Coronary artery (tissue), 2 donors: ENCODE data around the gene TBC1D8B.
A peak's percentile ranks its signal among the peaks of the same experiment; 100 is the strongest.

ENCODE experiments used
- DNase-seq: peaks from one replicate; pipeline ENCODE4 v3.0.0-alpha.2; 2017; ENCODE audit warnings: low spot score
- H3K27ac ChIP-seq, 2 donors: fragments of 200-600 bp; sonication (generic); one replicate each; pipeline ENCODE4 v1.5.1; 2016 to 2019
- H3K4me3 ChIP-seq: fragments of 200-600 bp; sonication (generic); 2 replicates; pipeline ENCODE4 v1.5.1; 2016; ENCODE audit warnings: mild to moderate bottlenecking, moderate library complexity
- TF ChIP-seq, protein P1 (sequence below): fragments of 200-600 bp; sonication (generic); IDR thresholded peaks from one replicate; pipeline ENCODE4 v1.5.1; 2019; ENCODE audit warnings: antibody characterized with exemption

The TBC1D8B gene

DNA sequence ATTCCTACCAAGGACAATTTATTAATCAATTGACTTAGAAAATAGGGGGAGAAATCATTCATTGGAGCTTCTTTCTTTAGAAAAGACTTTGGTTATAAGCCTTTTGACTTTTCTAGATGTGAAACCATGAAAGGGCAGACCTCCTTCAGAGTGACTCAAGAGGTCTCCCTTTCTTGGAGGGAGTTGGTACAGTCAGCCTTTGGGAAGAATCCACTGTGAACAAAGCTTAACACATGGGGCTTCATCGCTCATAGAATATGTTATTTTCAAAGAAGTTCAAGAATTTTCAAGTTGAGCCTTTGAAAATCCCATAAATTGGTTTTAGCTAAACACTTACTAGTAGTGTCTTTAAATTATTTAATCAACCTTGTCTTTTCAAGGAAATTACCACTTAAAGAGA, 72.7 kb downstream of the TBC1D8B start:
- TF ChIP-seq, protein P1, sequence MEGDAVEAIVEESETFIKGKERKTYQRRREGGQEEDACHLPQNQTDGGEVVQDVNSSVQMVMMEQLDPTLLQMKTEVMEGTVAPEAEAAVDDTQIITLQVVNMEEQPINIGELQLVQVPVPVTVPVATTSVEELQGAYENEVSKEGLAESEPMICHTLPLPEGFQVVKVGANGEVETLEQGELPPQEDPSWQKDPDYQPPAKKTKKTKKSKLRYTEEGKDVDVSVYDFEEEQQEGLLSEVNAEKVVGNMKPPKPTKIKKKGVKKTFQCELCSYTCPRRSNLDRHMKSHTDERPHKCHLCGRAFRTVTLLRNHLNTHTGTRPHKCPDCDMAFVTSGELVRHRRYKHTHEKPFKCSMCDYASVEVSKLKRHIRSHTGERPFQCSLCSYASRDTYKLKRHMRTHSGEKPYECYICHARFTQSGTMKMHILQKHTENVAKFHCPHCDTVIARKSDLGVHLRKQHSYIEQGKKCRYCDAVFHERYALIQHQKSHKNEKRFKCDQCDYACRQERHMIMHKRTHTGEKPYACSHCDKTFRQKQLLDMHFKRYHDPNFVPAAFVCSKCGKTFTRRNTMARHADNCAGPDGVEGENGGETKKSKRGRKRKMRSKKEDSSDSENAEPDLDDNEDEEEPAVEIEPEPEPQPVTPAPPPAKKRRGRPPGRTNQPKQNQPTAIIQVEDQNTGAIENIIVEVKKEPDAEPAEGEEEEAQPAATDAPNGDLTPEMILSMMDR, result no peak
- Histone ChIP-seq H3K27ac (no peak overlapping the region), H3K4me3 (no peak overlapping the region)
- no peak for DNase-seq

DNA sequence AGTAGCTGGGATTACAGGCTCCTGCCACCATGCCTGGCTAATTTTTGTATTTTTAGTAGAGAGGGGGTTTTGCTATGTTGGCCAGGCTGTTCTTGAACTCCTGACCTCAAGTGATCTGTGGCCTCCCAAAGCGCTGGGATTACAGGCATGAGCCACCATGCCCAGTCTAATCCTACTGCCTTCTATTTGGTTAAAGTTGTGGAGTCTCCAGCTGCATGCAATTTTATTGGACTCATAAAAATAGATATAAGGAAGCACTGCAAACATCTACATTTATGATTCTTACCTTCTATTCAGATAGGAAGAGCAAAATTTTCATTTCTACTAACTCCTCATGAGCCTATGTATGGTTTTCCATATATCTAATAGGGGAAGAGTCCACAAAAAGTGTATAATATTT, 87.0 kb downstream of the TBC1D8B start:
- H3K27ac ChIP-seq, result no peak overlapping the region
- no peak for DNase-seq
- no peak overlapping the region for H3K4me3 ChIP-seq
- TF ChIP-seq, protein P1, result no peak

DNA sequence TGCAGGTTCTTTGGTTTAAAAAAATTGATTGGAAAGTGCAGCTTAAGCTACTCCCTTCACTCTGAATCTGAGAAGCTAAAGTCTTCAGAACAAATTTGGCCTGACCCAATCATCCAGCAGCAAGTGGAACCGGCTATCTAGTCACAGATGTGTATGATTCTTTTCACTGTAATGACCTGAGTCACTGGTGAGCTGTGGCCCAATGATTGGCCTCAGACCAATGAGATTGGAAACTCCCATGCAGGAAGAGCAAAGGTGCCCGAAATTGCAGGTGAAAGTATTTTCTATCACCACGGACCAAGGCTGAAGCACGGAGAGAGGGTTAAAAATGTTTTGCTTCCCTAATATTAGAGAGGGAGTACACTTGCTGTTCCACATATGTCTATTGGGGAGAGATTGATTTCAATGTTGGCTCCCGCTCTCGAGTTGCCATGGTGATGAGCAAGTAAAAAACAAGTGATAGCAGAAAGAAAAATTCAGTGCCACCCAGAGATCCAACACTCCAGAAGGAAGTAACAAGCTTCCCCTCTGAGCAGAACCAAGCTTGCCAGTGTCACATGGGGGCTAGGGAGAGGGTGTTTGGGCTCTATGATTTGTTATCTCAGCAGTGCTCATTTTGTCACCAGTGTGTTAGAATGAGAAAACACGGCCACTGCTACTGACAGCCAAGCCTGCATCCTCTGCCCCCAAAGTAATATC, 89.4 kb downstream of the TBC1D8B start:
- TF ChIP-seq, protein P1, result no peak
- Histone ChIP-seq H3K4me3 (no peak overlapping the region), H3K27ac (no peak overlapping the region)
- no peak for DNase-seq

DNA sequence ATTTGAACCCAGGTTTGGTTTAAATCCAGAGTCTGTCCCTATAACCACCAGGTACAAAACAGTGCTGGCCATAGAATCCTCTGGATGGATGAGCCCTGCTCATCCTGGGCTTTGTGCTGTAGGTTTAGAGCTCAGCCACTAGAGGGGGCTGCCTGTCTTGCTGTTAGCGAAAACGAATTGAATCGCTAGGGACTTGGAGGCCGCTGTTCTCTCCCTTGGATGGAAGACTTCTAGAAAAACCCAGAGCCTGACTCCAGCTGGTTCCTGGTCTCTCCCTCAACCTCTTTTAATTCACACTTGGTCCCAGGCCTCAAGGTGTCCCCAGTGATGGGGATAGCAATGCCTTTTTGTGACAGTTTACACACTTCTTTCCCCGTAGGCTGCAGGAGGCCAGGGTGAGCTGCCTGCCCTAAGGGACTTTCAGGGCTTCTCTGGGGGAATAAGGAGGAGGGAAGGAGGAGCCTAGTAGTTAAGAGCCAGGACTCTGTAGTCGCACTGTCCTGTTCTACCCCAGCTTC, 92.0 kb downstream of the TBC1D8B start:
- Histone ChIP-seq H3K4me3 (no peak overlapping the region), H3K27ac (no peak overlapping the region)
- TF ChIP-seq, protein P1, result peak; percentile 44
- DNase-seq, result no peak

DNA sequence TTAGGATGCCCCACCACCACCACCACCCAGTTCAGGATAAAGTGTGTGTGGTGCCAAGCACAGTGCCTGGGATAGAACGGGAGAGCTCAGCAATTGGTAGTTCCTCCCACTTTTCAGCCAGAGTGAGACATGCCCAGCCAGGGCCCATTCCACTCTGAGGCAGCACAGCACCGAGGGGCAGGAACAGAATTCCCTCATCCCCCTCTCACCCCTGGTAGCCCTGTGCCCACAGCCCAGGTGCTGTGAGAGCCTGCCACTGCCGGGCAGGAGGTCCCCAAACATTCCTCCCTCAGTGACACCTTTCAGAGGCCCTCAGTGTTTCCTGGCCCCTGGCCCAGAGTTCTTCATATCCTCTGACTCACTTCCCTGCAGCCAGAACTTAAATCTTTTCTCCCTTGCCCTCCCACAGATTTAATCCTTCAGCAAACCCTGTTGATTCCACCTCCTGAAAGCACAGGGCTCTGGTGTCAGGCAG, 92.5 kb downstream of the TBC1D8B start:
- Histone ChIP-seq H3K4me3 (no peak overlapping the region), H3K27ac (no peak overlapping the region)
- DNase-seq, result no peak
- TF ChIP-seq, protein P1, result no peak

DNA sequence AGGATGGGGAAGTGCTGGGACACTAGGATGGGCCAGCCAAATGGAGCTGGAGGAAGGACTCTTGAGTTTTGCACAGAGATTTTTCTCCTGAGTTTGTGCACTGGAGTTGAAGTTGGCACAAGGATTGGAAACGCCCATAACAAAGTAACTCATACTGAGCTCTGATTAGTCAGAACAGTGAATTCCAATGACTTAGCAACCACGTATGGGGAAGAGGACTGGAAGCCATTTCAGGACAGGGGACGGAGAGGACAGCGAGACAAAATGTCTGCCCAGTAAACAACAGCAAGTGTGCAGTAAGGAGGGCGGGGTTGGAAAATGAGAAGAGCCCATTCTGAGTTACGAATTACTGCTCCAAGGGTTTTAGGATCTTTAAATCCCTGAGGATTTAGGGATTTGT, 94.8 kb downstream of the TBC1D8B start:
- no peak for DNase-seq
- TF ChIP-seq, protein P1, result no peak

DNA sequence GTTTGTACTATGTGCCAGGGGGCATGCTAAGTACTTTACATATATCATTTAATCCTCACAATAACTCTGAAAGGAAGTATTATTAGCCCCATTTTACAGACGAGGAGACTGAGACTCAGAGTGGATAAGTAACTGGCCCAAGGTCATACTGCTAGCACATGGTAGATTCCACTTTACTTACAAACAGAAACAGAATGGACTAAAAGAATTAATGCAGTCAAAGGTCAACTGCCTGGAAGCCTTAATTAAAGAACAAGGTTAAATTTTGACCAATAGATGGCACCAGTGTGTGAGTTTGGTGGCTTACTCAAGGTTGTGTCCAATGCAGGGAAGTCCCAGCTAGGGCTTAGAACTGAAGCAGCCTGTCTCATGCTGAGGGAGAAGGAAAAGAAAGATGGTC, 96.0 kb downstream of the TBC1D8B start:
- no peak overlapping the region for H3K27ac ChIP-seq
- no peak overlapping the region for H3K4me3 ChIP-seq
- TF ChIP-seq, protein P1, result no peak
- DNase-seq, result no peak

More for the DNA sequence above, 94.8 kb downstream of the TBC1D8B start:
- Histone ChIP-seq H3K4me3 (no peak overlapping the region), H3K27ac (no peak overlapping the region)
